OCI-LY1 (cell line): ENCODE measurements around the gene PRPF31.

Source experiments
- EZH2 ChIP-seq: fragments of 200-600 bp; sonication (generic), shearing (Covaris generic); IDR thresholded peaks from 2 replicates; pipeline ENCODE4 v1.8.0; 2017; ENCODE audit warnings: borderline replicate concordance, mixed run types, mild to moderate bottlenecking, antibody characterized with exemption, low read length, moderate library complexity, mixed read lengths
- TF ChIP-seq, protein P1 (sequence below): fragments of 200-600 bp; sonication (generic), shearing (Covaris generic); IDR thresholded peaks from 2 replicates; pipeline ENCODE4 v1.5.1; 2017; ENCODE audit warnings: mild to moderate bottlenecking, antibody characterized with exemption, low read length, moderate library complexity, mixed read lengths

DNA sequence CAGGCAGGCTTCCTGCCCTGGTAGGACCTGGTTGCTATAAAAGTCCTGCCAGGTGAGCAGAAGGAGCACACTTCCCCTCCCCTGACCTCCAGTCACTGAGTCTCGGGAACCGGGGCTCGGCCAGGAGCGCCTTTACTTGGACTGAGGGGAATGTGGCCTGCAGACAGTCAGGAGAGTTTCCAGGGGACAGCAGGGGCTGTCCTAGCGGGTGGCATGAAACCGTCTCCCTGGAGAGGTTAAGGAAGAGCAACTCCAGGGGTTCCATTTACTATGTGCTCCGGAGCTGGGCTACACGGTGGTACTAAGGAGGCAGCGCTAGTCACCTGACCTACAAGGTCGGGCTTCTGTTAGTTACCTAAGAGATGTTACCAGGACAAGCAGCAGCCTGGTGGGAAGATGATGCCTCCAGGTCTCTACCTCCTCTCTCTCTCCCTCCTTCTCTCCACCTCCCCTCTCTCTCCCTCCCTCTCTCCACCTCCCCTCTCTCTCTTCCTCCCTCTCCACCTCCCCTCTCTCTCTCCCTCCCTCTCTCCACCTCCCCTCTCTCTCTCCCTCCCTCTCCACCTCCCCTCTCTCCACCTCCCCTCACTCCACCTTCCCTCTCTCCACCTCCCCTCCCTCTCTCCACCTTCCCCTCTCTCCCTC is 17.9 kb downstream of the PRPF31 start:
- TF ChIP-seq, protein P1, sequence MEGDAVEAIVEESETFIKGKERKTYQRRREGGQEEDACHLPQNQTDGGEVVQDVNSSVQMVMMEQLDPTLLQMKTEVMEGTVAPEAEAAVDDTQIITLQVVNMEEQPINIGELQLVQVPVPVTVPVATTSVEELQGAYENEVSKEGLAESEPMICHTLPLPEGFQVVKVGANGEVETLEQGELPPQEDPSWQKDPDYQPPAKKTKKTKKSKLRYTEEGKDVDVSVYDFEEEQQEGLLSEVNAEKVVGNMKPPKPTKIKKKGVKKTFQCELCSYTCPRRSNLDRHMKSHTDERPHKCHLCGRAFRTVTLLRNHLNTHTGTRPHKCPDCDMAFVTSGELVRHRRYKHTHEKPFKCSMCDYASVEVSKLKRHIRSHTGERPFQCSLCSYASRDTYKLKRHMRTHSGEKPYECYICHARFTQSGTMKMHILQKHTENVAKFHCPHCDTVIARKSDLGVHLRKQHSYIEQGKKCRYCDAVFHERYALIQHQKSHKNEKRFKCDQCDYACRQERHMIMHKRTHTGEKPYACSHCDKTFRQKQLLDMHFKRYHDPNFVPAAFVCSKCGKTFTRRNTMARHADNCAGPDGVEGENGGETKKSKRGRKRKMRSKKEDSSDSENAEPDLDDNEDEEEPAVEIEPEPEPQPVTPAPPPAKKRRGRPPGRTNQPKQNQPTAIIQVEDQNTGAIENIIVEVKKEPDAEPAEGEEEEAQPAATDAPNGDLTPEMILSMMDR, result no peak
- TF ChIP-seq EZH2, result no peak
